Measurements from ENCODE around the gene OSBPL2.

The OSBPL2 gene

DNA sequence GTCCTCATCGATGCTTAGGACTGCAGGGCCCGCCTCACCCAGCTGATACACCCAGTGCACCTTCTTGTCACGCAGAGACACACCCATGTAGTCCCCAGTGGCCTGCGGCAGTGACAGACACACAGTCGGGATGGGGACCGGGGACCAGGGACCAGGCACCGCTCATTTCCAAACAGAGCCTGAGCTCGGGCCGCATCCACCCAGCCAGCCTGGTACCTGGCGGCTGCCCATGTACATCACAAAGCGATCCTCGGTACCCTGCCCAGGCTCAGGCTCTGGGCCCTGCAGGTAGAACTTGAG is 76.0 kb downstream of the OSBPL2 start:
- no peak overlapping the region for H3K4me3 ChIP-seq (ENCODE audit: low read depth in 1 of 2, low read length in 2 of 2)
- no peaks in the 10 kb centered on the region for H3K4me1 ChIP-seq (ENCODE audit: insufficient read depth, low read length)
- H3K9me3 ChIP-seq (ENCODE audit: low read length), result no peaks in the 10 kb centered on the region
- no peaks in the 10 kb centered on the region for H3K27me3 ChIP-seq (ENCODE audit: control insufficient read depth in 1 of 2, insufficient read depth in 2 of 2, low read length in 2 of 2)
- H3K36me3 ChIP-seq (ENCODE audit: insufficient read depth, low read length), result peaks cover 70% of the 10 kb centered on the region
- H3K27ac ChIP-seq (ENCODE audit: low read depth, low read length), result no peak overlapping the region
- no peak overlapping the region for H3K9ac ChIP-seq (ENCODE audit: low read length)

DNA sequence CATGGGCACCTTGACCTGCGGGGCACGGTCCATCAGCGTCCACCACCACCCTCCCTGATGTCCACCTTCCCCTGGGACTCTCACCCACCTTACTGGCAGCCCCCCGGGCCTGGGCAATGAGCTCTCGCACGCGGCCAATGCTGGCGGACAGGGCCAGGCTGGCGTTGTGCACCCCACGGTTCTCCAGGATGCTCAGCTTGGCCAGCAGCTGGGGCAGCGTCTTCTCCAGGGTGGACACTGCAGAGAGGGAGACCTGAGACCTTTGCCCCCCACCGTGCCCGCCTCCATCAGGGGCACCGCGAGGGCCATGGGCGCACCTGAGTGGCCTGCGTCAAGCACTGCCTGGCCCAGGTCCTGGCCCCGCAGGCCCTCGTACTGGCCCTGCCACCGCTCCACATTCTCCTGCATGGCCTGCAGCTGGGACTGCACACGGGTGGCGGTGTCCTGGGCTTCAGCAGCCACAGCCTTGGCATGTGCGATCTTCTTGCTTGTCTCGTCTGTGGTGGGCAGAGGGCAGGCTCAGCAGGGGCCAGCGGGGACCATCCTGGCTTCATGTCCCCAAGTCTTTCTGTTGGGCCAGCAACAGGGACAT is 76.5 kb downstream of the OSBPL2 start:
- H3K27me3 ChIP-seq (ENCODE audit: control insufficient read depth in 1 of 2, insufficient read depth in 2 of 2, low read length in 2 of 2), result no peaks in the 10 kb centered on the region
- peaks cover 74% of the 10 kb centered on the region for H3K36me3 ChIP-seq (ENCODE audit: insufficient read depth, low read length)
- H3K9ac ChIP-seq (ENCODE audit: low read length), result no peak overlapping the region
- no peak overlapping the region for H3K27ac ChIP-seq (ENCODE audit: low read depth, low read length)
- H3K4me1 ChIP-seq (ENCODE audit: insufficient read depth, low read length), result no peaks in the 10 kb centered on the region
- no peaks in the 10 kb centered on the region for H3K9me3 ChIP-seq (ENCODE audit: low read length)
- no peak overlapping the region for H3K4me3 ChIP-seq (ENCODE audit: low read depth in 1 of 2, low read length in 2 of 2)

GRCh38 chr20:62315773-62316172 is 77.5 kb downstream of the OSBPL2 start:
- no peak overlapping the region for H3K4me3 ChIP-seq (ENCODE audit: low read depth in 1 of 2, low read length in 2 of 2)
- H3K9me3 ChIP-seq (ENCODE audit: low read length), result no peaks in the 10 kb centered on the region
- no peak overlapping the region for H3K9ac ChIP-seq (ENCODE audit: low read length)
- peaks cover 80% of the 10 kb centered on the region for H3K36me3 ChIP-seq (ENCODE audit: insufficient read depth, low read length)
- H3K27me3 ChIP-seq (ENCODE audit: control insufficient read depth in 1 of 2, insufficient read depth in 2 of 2, low read length in 2 of 2), result no peaks in the 10 kb centered on the region
- no peaks in the 10 kb centered on the region for H3K4me1 ChIP-seq (ENCODE audit: insufficient read depth, low read length)
- no peak overlapping the region for H3K27ac ChIP-seq (ENCODE audit: low read depth, low read length)

GRCh38 chr20:62316331-62317166 is 78.2 kb downstream of the OSBPL2 start:
- peak overlapping the region; percentile 13 for H3K27ac ChIP-seq (ENCODE audit: low read depth, low read length)
- no peak overlapping the region for H3K4me3 ChIP-seq (ENCODE audit: low read depth in 1 of 2, low read length in 2 of 2)
- peaks cover 76% of the 10 kb centered on the region for H3K36me3 ChIP-seq (ENCODE audit: insufficient read depth, low read length)
- no peaks in the 10 kb centered on the region for H3K4me1 ChIP-seq (ENCODE audit: insufficient read depth, low read length)
- no peak overlapping the region for H3K9ac ChIP-seq (ENCODE audit: low read length)
- H3K9me3 ChIP-seq (ENCODE audit: low read length), result no peaks in the 10 kb centered on the region
- H3K27me3 ChIP-seq (ENCODE audit: control insufficient read depth in 1 of 2, insufficient read depth in 2 of 2, low read length in 2 of 2), result no peaks in the 10 kb centered on the region

GRCh38 chr20:62317167-62317655 is 78.9 kb downstream of the OSBPL2 start:
- peak overlapping the region; percentile 63 for H3K27ac ChIP-seq (ENCODE audit: low read depth, low read length)
- H3K9me3 ChIP-seq (ENCODE audit: low read length), result no peaks in the 10 kb centered on the region

GRCh38 chr20:62318400-62319345 is 80.4 kb downstream of the OSBPL2 start:
- H3K9me3 ChIP-seq (ENCODE audit: low read length), result no peaks in the 10 kb centered on the region
- H3K27ac ChIP-seq (ENCODE audit: low read depth, low read length), result no peak overlapping the region
- no peaks in the 10 kb centered on the region for H3K27me3 ChIP-seq (ENCODE audit: control insufficient read depth in 1 of 2, insufficient read depth in 2 of 2, low read length in 2 of 2)
- H3K36me3 ChIP-seq (ENCODE audit: insufficient read depth, low read length), result peaks cover 57% of the 10 kb centered on the region
- H3K4me3 ChIP-seq (ENCODE audit: low read depth in 1 of 2, low read length in 2 of 2), result no peak overlapping the region
- H3K9ac ChIP-seq (ENCODE audit: low read length), result no peak overlapping the region
- no peaks in the 10 kb centered on the region for H3K4me1 ChIP-seq (ENCODE audit: insufficient read depth, low read length)

More at GRCh38 chr20:62317167-62317655, 78.9 kb downstream of the OSBPL2 start:
- Histone ChIP-seq H3K27me3 (ENCODE audit: control insufficient read depth in 1 of 2, insufficient read depth in 2 of 2, low read length in 2 of 2) (no peaks in the 10 kb centered on the region), H3K36me3 (ENCODE audit: insufficient read depth, low read length) (peaks cover 71% of the 10 kb centered on the region), H3K4me3 (ENCODE audit: low read depth in 1 of 2, low read length in 2 of 2) (no peak overlapping the region), H3K4me1 (ENCODE audit: insufficient read depth, low read length) (no peaks in the 10 kb centered on the region), H3K9ac (ENCODE audit: low read length) (no peak overlapping the region)

- Histone ChIP-seq H3K27ac (ENCODE audit: low read depth, low read length) (no peak overlapping the region), H3K36me3 (ENCODE audit: insufficient read depth, low read length) (peaks cover 58% of the 10 kb centered on the region), H3K4me3 (ENCODE audit: low read depth in 1 of 2, low read length in 2 of 2) (no peak overlapping the region), H3K9ac (ENCODE audit: low read length) (no peak overlapping the region), H3K4me1 (ENCODE audit: insufficient read depth, low read length) (no peaks in the 10 kb centered on the region), H3K27me3 (ENCODE audit: control insufficient read depth in 1 of 2, insufficient read depth in 2 of 2, low read length in 2 of 2) (no peaks in the 10 kb centered on the region), H3K9me3 (ENCODE audit: low read length) (no peaks in the 10 kb centered on the region)
Measured at GRCh38 chr20:62319346-62319909, 81.1 kb downstream of the OSBPL2 start.

- no peak overlapping the region for H3K4me3 ChIP-seq (ENCODE audit: low read depth in 1 of 2, low read length in 2 of 2)
- H3K9me3 ChIP-seq (ENCODE audit: low read length), result no peaks in the 10 kb centered on the region
- no peaks in the 10 kb centered on the region for H3K27me3 ChIP-seq (ENCODE audit: control insufficient read depth in 1 of 2, insufficient read depth in 2 of 2, low read length in 2 of 2)
- no peak overlapping the region for H3K27ac ChIP-seq (ENCODE audit: low read depth, low read length)
- peaks cover 56% of the 10 kb centered on the region for H3K36me3 ChIP-seq (ENCODE audit: insufficient read depth, low read length)
- no peaks in the 10 kb centered on the region for H3K4me1 ChIP-seq (ENCODE audit: insufficient read depth, low read length)
- no peak overlapping the region for H3K9ac ChIP-seq (ENCODE audit: low read length)
Measured at GRCh38 chr20:62320581-62321354, 82.4 kb downstream of the OSBPL2 start.

- H3K9me3 ChIP-seq (ENCODE audit: low read length), result no peaks in the 10 kb centered on the region
- no peak overlapping the region for H3K27ac ChIP-seq (ENCODE audit: low read depth, low read length)
- H3K36me3 ChIP-seq (ENCODE audit: insufficient read depth, low read length), result peaks cover 56% of the 10 kb centered on the region
- no peaks in the 10 kb centered on the region for H3K27me3 ChIP-seq (ENCODE audit: control insufficient read depth in 1 of 2, insufficient read depth in 2 of 2, low read length in 2 of 2)
- H3K4me3 ChIP-seq (ENCODE audit: low read depth in 1 of 2, low read length in 2 of 2), result no peak overlapping the region
- no peaks in the 10 kb centered on the region for H3K4me1 ChIP-seq (ENCODE audit: insufficient read depth, low read length)
- H3K9ac ChIP-seq (ENCODE audit: low read length), result no peak overlapping the region
Measured at GRCh38 chr20:62321521-62321948, 83.2 kb downstream of the OSBPL2 start.

DNA sequence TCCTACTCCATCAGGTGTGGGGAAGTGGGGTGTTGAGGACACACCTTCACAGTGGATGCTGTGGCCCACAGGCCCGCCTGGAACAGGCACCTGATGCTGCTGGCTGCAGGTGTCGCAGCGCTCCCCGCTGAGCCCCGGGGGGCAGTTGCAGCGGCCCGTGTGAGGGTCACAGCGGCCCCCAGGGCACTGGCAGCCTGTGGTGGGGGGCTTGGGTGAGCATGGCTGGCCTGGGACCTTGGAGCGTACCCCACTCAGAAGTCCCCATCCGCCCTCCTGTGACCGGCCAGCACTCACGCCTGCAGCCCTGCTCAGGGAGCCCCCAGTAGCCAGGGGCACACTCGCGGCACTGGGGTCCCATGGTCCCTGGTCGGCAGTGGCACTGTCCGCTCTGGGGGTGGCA is 83.7 kb downstream of the OSBPL2 start:
- Histone ChIP-seq H3K27me3 (ENCODE audit: control insufficient read depth in 1 of 2, insufficient read depth in 2 of 2, low read length in 2 of 2) (no peaks in the 10 kb centered on the region), H3K27ac (ENCODE audit: low read depth, low read length) (no peak overlapping the region), H3K36me3 (ENCODE audit: insufficient read depth, low read length) (peaks cover 56% of the 10 kb centered on the region), H3K4me3 (ENCODE audit: low read depth in 1 of 2, low read length in 2 of 2) (no peak overlapping the region), H3K4me1 (ENCODE audit: insufficient read depth, low read length) (no peaks in the 10 kb centered on the region), H3K9me3 (ENCODE audit: low read length) (no peaks in the 10 kb centered on the region), H3K9ac (ENCODE audit: low read length) (no peak overlapping the region)

Measured in muscle layer of colon (tissue), 2 donors.